ENCODE data around the gene ABLIM2.

The ABLIM2 gene

GRCh38 chr4:8013976-8014726 is 144.5 kb downstream of the ABLIM2 start:
- TF ChIP-seq CTCF (conservative IDR thresholded peaks at IDR 0.05; ENCODE audit: control insufficient read depth, insufficient read depth, low read depth, low read length) = no peak
- no peak for DNase-seq (ENCODE audit: low read depth)
- H3K4me3 ChIP-seq (ENCODE audit: control insufficient read depth, low read depth, low read length) = no peak overlapping the region

- no peak for TF ChIP-seq CTCF (conservative IDR thresholded peaks at IDR 0.05; ENCODE audit: control insufficient read depth, insufficient read depth, low read depth, low read length)
- no peak overlapping the region for H3K4me3 ChIP-seq (ENCODE audit: control insufficient read depth, low read depth, low read length)
- no peak for DNase-seq (ENCODE audit: low read depth)
Observed at GRCh38 chr4:8012517-8012916, 146.1 kb downstream of the ABLIM2 start.

DNA sequence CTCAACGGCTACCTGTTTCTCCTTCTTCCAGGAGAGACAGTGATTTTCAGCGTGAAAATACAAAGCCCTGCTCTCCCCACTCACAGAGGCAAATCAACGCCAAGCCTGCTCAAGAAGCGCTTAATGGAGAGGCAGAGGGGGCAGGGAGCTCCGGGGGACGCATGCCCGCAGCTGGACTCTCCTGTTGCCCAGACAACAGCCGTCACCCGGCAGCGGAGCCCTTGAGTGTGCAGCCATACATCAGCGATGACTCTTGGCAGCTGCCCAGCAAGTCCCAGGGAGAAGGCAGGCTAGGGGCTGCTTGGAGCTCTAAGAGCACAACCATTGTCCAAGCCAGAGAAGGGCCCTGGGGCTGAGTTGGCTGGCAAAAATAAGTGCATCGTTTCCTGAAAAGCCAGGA is 148.0 kb downstream of the ABLIM2 start:
- no peak for TF ChIP-seq CTCF (conservative IDR thresholded peaks at IDR 0.05; ENCODE audit: control insufficient read depth, insufficient read depth, low read depth, low read length)
- no peak for DNase-seq (ENCODE audit: low read depth)
- H3K4me3 ChIP-seq (ENCODE audit: control insufficient read depth, low read depth, low read length) = no peak overlapping the region

DNA sequence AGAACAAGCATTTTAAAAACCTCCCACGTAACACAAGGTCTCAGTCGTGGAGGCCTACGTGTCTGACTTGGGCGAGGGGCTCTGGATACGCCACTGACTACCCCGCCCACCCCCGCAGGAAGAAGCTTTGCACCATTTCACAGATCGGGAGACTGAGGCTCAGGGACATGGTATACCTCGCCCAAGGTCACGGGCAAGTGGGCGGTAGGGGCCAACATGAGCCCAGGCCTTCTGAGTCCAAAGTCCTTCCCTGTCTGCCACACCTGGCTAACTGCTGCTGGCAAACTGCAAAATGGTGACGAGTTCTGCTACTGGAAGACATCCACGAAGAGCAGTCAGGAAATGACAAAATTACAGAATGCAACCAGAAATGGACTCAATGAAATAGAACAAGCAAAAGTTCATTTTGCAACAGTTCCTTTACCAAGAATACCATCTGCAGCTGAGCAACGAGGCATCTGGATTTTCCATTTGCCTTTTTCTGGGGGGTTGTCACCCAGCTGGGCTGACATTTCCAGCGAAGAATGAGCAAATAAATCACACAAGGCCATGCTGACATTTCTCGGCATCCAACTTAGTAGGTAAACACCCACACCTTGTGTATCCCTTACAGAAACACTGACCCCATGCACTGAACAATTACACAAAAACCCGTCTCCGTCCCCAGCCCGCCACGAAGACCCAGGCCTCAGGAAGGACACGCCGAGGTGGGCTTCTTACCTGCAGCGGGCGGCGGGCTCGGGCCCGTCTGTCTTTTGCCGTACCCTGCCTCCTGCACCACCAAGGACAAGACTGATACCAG is 148.7 kb downstream of the ABLIM2 start:
- TF ChIP-seq CTCF (conservative IDR thresholded peaks at IDR 0.05; ENCODE audit: control insufficient read depth, insufficient read depth, low read depth, low read length) = no peak
- no peak for DNase-seq (ENCODE audit: low read depth)
- H3K4me3 ChIP-seq (ENCODE audit: control insufficient read depth, low read depth, low read length) = no peak overlapping the region

GRCh38 chr4:8009097-8009496 is 149.5 kb downstream of the ABLIM2 start:
- no peak for TF ChIP-seq CTCF (conservative IDR thresholded peaks at IDR 0.05; ENCODE audit: control insufficient read depth, insufficient read depth, low read depth, low read length)
- no peak for DNase-seq (ENCODE audit: low read depth)
- H3K4me3 ChIP-seq (ENCODE audit: control insufficient read depth, low read depth, low read length) = no peak overlapping the region

DNA sequence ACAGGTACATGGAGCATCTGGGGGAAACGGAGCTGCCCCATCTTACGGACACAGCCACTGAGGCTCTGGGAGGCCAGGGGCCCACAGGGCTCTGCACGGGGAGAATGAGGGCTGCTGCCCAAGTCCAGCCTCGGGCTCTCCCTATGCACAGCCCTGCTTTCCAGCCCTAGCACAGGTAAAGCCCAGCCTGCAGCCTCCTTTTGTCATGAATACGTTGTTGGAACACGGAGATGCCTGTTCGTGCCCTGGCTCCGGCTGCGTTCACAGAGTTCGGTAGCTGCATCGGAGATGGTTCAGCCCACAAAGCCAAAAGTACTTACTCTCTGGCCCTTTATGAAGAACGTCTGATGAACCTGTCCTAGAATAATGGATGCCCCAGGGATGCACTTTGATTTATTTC is 150.2 kb downstream of the ABLIM2 start:
- DNase-seq (ENCODE audit: low read depth) = no peak
- no peak overlapping the region for H3K4me3 ChIP-seq (ENCODE audit: control insufficient read depth, low read depth, low read length)
- no peak for TF ChIP-seq CTCF (conservative IDR thresholded peaks at IDR 0.05; ENCODE audit: control insufficient read depth, insufficient read depth, low read depth, low read length)

Measured in fibroblast of mammary gland (primary cell).